ENCODE data around the gene FAM181A.

Gene FAM181A

GRCh38 chr14:93950948-93951634 is 23.9 kb downstream of the FAM181A start:
- no peak for DNase-seq (ENCODE audit: low read depth)

DNA sequence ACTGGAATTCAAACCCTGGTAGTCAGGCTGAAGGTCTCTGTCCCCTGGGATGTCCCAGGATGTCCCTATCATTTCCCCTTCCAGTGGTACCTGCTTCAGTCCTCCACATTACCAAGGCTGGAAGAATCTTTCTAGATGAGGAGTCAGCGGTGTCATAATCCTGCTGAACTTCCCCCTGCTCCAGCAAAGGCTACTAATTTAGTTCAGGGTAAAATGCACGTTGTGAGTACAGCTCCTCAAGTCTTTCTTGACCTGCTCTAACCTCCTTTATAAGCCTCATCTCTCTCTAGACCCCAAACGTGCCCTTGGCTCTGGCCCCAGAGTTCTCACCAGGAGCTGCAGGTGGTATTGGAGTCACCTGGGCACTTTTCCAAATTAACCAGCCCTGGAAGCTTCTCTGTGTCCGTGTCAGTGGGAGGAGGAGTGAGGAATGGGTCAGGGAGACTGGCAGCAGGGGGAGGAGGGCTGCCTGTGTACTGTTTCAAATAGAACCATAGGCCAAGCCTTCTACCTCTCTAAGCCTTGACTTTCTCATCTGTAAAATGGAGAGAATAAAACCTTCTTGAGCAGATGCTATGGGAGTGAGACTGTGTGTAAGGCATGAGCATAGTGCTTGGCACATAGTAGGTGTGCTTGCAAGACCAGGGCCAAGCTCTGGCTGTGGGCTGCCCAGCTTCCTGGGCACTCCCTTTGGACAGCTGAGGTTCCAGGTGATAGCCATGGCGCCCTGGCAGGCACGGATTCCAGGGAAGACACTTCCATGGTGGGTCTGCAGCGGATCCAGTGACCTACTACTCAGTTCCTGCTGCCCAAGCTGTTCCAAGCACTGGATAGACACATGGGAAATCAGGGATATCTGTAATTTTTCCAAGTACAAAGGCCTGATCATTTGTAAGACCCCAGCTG is 24.7 kb downstream of the FAM181A start:
- DNase-seq (ENCODE audit: low read depth) = peak; percentile 21

GRCh38 chr14:93952829-93953228 is 25.7 kb downstream of the FAM181A start:
- no peak for DNase-seq (ENCODE audit: low read depth)

GRCh38 chr14:93953263-93953662 is 26.1 kb downstream of the FAM181A start:
- no peak for DNase-seq (ENCODE audit: low read depth)

- DNase-seq (ENCODE audit: low read depth) = no peak
Observed at GRCh38 chr14:93953739-93954515, 26.8 kb downstream of the FAM181A start.

DNA sequence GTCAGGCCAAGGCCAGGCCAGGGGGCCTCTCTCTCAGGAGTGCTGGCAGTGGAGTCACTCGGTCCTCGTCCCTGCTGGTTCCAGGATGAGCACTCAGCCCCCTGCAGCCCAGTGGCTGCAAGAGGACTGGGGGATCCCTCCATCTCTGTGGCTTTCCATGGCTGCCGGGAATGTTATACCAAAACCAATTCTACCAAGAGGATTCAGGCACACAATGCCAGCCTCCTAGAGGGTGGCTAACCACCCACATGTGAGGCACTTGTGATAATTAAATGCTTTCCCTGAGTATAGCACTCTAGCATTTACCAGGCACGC is 27.3 kb downstream of the FAM181A start:
- DNase-seq (ENCODE audit: low read depth) = no peak

DNA sequence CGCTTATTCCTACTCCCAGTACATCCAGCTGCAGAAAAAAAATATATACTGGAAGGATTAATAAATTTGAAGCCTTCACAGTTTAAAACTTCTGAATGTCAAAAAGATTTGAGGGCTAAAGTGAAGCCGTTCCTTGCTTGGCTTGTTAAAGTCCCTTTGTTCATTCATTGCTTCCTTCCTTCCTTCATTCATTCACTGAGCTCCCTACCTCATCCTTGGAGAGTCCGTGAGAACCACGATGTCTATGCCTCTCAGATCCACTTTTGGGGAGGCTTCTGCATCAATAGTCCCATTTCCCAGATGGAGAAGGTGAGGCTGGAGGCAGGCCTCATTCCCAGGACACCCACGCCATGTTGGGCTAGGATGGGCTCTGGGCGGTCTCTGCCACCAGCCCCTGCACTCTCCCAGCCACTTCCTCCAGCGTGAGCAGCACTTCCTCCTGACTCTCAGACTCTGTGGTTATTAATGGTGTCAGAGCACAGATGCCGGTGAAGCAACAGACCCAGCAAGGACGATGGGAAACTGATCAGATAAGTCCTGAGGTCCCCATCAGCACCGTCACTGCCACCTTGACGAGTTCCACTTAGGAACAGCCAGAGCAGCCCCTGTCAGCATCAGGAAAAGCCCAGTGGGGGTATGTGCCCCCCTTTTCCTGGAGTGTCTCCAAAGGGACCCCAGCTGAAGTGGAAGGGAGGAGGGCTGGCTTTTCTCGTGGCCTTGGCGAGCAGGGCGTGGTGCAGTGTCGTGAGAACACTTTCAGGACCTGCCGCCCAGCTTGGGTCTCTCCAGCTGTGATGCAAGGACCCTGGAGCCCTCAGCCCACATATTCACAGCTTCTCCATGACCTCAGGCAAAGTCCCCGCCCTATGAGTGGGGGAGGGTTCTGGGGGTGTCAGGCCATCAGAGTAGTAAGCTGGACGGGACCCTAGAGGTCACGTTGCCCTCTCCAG is 28.0 kb downstream of the FAM181A start:
- DNase-seq (ENCODE audit: low read depth) = no peak

GRCh38 chr14:93955850-93956481 is 28.8 kb downstream of the FAM181A start:
- DNase-seq (ENCODE audit: low read depth) = no peak

DNA sequence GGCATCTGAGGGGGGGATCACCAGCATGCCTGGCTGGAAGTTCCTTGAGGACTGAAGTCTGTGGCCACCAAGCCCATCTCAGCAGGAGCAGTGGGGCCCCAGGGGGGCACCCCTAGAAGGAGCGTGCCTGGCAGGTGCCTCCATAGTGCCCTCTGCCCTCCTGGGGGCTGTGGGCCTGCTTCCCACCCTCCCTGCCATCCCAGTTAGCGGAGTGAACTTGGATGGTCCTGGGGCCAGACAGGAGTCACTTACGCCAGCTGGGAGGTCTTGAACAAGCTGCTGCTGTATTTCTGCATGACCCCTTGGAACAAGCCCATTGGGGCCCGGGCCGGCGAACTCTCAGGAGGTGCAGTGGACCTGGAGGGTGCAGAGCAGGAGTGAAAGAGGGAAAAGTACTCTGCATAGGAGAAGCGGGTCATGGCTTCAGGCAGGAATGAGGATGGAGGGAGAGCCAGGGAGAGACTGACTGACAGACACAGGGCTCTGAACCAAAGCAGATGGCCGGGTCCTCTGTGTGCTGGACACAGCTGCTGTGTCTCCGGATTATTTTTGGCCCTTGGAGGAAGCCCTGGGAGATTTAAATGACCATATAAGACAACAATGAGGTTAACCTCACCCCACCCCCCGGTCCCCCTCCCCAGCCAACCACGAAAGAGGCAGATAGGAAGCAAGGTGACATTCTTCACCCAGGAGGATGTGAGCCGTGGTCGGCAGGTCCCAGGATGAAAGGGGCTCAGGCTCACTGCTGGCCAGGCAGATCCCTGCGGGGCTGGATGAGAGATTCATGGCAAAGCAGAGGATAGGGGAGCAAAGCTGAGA is 29.6 kb downstream of the FAM181A start:
- DNase-seq (ENCODE audit: low read depth) = no peak

DNA sequence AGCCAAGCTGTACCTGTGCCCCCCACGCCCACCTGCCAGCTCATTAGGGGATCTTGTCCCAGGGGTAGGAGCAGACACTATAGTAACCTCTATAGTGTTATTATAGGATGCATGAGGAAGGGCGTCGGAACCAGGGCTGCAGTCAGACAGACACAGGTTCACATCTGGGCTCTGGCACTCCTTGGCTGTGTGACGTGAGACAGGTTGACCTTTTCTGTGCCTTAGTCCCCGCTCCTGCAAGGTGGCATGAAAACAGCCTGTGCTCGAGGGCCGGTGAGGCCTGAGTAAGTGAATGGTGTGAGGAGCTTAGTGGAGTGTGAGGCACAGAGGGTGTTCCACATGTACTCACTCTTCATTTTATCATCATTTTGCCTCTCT is 30.2 kb downstream of the FAM181A start:
- DNase-seq (ENCODE audit: low read depth) = no peak

GRCh38 chr14:93957751-93958566 is 30.8 kb downstream of the FAM181A start:
- no peak for DNase-seq (ENCODE audit: low read depth)

DNA sequence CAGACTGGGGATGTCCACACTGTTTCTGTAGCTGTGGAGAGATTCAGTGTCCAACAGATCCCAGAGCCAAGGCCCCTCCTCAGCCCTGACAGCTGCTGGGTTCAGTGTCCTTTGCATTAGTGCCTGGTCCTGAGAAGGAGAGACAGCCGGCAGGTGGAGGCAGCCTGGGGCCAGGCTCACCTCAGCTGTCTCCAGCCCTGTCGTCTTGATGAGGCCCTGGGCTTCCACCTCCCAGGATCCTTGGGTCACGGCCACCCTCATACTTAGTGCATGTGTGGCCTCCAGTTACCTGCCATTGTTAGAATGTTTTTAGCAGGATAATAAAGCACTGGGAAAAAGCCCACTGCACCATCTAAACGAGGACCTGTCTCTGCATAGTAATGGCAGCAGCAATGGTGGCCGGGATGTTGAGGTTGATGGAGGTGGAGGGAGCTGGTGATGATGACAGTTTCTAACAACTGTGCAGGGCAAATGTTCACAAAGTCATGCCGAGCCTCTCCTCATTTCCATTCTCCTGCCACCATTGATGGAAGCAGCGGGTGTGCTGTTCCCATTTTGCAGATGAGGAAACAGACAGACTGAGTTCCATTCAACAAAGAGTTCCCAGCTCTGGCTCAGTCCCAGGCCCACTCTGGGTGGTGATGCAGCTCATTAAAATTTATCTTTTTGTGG is 31.6 kb downstream of the FAM181A start:
- no peak for DNase-seq (ENCODE audit: low read depth)

DNA sequence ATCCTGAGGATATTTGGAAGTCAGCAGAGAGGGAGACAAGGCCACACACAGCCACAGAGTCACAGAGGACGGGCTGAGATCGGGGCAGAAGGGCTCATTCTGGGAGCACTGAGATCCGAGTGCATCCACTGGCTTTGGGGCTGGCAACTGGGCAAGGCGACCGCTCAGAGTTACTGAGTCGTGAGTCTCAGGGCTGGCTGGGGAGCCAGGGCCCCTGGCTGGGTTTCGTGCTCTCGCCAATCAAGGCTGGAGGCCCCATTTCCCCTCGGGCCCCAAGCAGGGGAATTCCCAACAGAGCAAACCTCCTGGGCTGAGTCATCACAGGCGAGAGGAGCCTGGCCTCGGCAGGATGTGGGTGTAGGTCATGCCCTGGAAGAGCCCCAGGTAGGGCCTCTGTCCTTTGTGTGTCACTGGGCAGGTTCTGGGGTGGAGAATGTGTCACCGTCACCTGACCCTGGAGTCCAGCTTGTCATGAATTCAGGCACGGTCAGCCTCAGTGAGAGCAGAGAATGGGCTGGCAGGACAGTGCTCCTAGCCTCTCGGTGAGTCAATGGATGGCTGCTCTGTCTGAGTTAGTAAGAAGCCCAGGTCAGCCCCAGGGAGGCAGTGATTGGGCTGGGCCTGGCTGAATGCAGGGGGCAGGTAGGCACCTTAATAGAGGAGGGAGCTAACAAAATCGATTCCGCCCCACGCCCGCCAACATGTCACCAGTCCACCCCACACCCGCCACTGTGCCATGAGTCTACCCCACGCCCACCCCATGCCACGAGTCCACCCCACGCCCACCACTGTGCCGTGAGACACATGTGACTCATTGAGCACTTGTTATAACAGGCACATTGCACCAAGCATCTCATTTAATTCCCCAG is 32.3 kb downstream of the FAM181A start:
- peak; percentile 88 for DNase-seq (ENCODE audit: low read depth)

DNA sequence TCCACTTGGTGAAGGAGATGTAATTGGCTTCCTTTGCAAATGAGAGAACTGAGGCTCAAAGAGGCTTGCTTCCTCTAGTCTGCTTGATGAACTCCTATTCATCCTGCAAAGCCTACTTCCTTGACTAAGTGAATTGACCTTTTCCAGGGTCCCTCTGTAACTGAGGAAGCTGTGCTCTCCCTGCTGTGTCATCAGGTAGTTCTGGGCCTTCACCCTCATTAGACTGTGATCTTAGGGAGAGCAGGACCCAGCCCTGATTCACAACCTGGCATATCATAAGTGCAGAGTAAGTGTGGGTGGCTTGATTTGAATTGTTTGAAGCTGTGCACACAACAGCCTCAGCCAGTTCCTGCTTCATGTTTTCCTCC is 32.9 kb downstream of the FAM181A start:
- DNase-seq (ENCODE audit: low read depth) = no peak

DNA sequence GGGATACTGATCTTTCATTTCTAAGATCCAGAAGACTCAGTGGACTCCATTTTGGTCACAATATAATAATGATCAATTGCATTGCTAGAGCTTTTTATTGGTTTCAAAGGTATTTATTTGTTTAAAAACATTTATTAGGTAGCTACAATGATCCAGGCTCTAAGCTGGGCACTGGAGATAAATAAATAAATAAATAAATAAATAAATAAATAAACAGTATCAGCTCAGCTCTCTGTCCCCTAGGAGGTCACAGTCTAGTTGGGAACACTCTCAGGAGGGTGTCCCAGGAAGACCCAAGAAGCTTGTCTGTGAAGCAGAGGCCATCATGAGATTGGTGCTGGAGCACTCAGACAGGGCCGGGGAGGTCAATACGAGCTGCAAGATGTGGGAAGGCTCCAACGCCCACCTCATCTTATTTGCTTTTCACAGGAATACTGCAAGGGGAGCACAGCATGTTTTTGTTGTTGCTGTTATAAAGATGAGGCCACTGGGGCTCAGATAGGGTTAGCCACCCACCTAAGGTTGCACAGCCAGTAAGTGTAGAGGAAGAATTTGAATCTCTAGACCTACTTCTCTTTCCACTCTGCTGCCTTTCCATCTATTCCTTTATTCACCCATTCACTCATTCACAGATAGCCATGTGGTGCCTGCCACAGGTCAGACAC is 33.8 kb downstream of the FAM181A start:
- DNase-seq (ENCODE audit: low read depth) = no peak

GRCh38 chr14:93961620-93962019 is 34.5 kb downstream of the FAM181A start:
- DNase-seq (ENCODE audit: low read depth) = no peak
